GM23248 (cell line): ENCODE data around the gene LIME1. TPM values are rescaled to one million over a fixed set of nuclear protein-coding genes. Genes with fewer than 3 reads are reported as not detected.

Source experiments
- DNase-seq: peaks from one replicate; pipeline ENCODE4 v3.0.0-alpha.2; 2015
- H2AFZ ChIP-seq: fragments of 200-600 bp; sonication (generic); 2 replicates; pipeline ENCODE4 v1.6.1; 2016; ENCODE audit warnings: antibody characterized with exemption
- H3F3A ChIP-seq: fragments of 200-600 bp; sonication (generic); 2 replicates; pipeline ENCODE4 v1.6.1; 2016; ENCODE audit warnings: mild to moderate bottlenecking, antibody characterized with exemption, mixed run types; ENCODE audit not compliant: insufficient read depth
- H3K27ac ChIP-seq: fragments of 200-600 bp; sonication (generic); 2 replicates; pipeline ENCODE4 v1.5.1; 2016; ENCODE audit warnings: mild to moderate bottlenecking
- H3K27me3 ChIP-seq: fragments of 200-600 bp; sonication (generic); replicated peaks from 2 replicates; pipeline ENCODE4 v1.6.1; 2016; ENCODE audit warnings: mild to moderate bottlenecking; ENCODE audit not compliant: insufficient read depth
- H3K36me3 ChIP-seq: fragments of 200-600 bp; sonication (generic); 2 replicates; pipeline ENCODE4 v1.6.1; 2016; ENCODE audit warnings: low read depth, mild to moderate bottlenecking
- H3K4me1 ChIP-seq: fragments of 200-600 bp; sonication (generic); 2 replicates; pipeline ENCODE4 v1.6.1; 2016; ENCODE audit warnings: mild to moderate bottlenecking; ENCODE audit not compliant: insufficient read depth
- H3K4me2 ChIP-seq: fragments of 200-600 bp; sonication (generic); one replicate; pipeline ENCODE4 v1.6.1; 2016; ENCODE audit warnings: mild to moderate bottlenecking; ENCODE audit not compliant: unreplicated experiment
- H3K4me3 ChIP-seq: fragments of 200-600 bp; sonication (generic); 2 replicates; pipeline ENCODE4 v1.5.1; 2016; ENCODE audit warnings: mild to moderate bottlenecking
- H3K79me2 ChIP-seq: fragments of 200-600 bp; sonication (generic); 2 replicates; pipeline ENCODE4 v1.6.1; 2016; ENCODE audit warnings: mild to moderate bottlenecking; ENCODE audit not compliant: insufficient read depth
- H3K9ac ChIP-seq: fragments of 200-600 bp; sonication (generic); 2 replicates; pipeline ENCODE4 v1.6.1; 2016; ENCODE audit warnings: mild to moderate bottlenecking
- H3K9me2 ChIP-seq: fragments of 200-600 bp; sonication (generic); 2 replicates; pipeline ENCODE4 v1.6.1; 2016; ENCODE audit warnings: mixed run types, mild to moderate bottlenecking, moderate library complexity; ENCODE audit not compliant: insufficient read depth
- H3K9me3 ChIP-seq: fragments of 200-600 bp; sonication (generic); one replicate; pipeline ENCODE4 v1.6.1; 2017; ENCODE audit warnings: low read depth
- H4K20me1 ChIP-seq: fragments of 200-600 bp; sonication (generic); 2 replicates; pipeline ENCODE4 v1.6.0; 2016; ENCODE audit not compliant: insufficient read depth
- EZH2 ChIP-seq: fragments of 200-600 bp; sonication (generic); IDR thresholded peaks from 2 replicates; pipeline ENCODE4 v1.6.1; 2018; ENCODE audit warnings: antibody characterized with exemption, mild to moderate bottlenecking; ENCODE audit not compliant: insufficient read depth, poor library complexity, severe bottlenecking
- EZH2phosphoT487 ChIP-seq: fragments of 200-600 bp; sonication (generic); IDR thresholded peaks from 2 replicates; pipeline ENCODE4 v1.6.1; 2018; ENCODE audit warnings: antibody characterized with exemption, moderate library complexity, mild to moderate bottlenecking, low read depth; ENCODE audit not compliant: insufficient read depth
- WGBS, 2 experiments: methylation state at CpG; one replicate each; pipeline ENCODE4 v1.1.6; 2015 to 2017; ENCODE audit warnings: low lambda C conversion rate in 2 of 2, low coverage in 1 of 2; ENCODE audit errors: missing lambda C conversion rate in 2 of 2; 5-methylcytosine and 5-hydroxymethylcytosine counted together
- in situ Hi-C: fragments of 300-500 bp; cut with MboI; formaldehyde crosslinking; loops from 2 replicates; pipeline ENCODE4 v1.15.0; 2020
- polyA plus RNA-seq: library from polyadenylated mRNA; unstranded; fragments of >200 nt; fragmentation: Nextera tagmentation; extraction: Ambion mirVana; gene quantifications from 2 replicates; pipeline ENCODE4 v1.2.1, GENCODE V29; 2016
- total RNA-seq: library from RNA; depleted of rRNA; stranded (reverse); fragments of >200 nt; shearing (Covaris generic); gene quantifications from 2 replicates; pipeline ENCODE4 v1.2.3, GENCODE V29; 2014

The LIME1 gene
- total and polyA plus RNA-seq, 2 experiments from 2014 or later = 3.7 to 14.1 TPM

- H3K9ac ChIP-seq = no peak overlapping the region
- H3K4me3 ChIP-seq = no peak overlapping the region
- H3K27me3 ChIP-seq = no peaks in the 10 kb centered on the region
- in situ Hi-C loops = no loop called here
- H3K79me2 ChIP-seq = no peaks in the 10 kb centered on the region
- no peak for TF ChIP-seq EZH2phosphoT487
- TF ChIP-seq EZH2 = no peak
- H2AFZ ChIP-seq = no peak overlapping the region
- peaks cover 7% of the 10 kb centered on the region; the same call in 1 of the 2 replicates for H3K4me1 ChIP-seq
- DNase-seq = no peak
- WGBS, 2 experiments = 89 to 90% methylated on average over 30 to 31 of the region's 31 CpGs
- H3K36me3 ChIP-seq = 0 out of 2 replicates have a peak, but pooled peaks cover 8% of the 10 kb centered on the region
- H4K20me1 ChIP-seq = no peaks in the 10 kb centered on the region
- H3K9me3 ChIP-seq = no peaks in the 10 kb centered on the region
- H3F3A ChIP-seq = peaks cover 12% of the 10 kb centered on the region; the same call in 1 of the 2 replicates
- H3K9me2 ChIP-seq = no peaks in the 10 kb centered on the region
- H3K4me2 ChIP-seq = no peak overlapping the region
- no peak overlapping the region for H3K27ac ChIP-seq
These were observed 6.9 kb downstream of the LIME1 start for GRCh38 chr20:63743210-63743970.

GRCh38 chr20:63744158-63744557 lies 7.7 kb downstream of the LIME1 start:
- Histone ChIP-seq H3K79me2 (no peaks in the 10 kb centered on the region), H2AFZ (no peak overlapping the region), H3F3A (peaks cover 12% of the 10 kb centered on the region; the same call in 1 of the 2 replicates), H3K36me3 (0 out of 2 replicates have a peak, but pooled peaks cover 8% of the 10 kb centered on the region), H3K9me3 (no peaks in the 10 kb centered on the region), H3K9me2 (no peaks in the 10 kb centered on the region), H4K20me1 (no peaks in the 10 kb centered on the region), H3K4me2 (no peak overlapping the region), H3K4me3 (no peak overlapping the region), H3K9ac (no peak overlapping the region), H3K27ac (no peak overlapping the region), H3K4me1 (peaks cover 7% of the 10 kb centered on the region; the same call in 1 of the 2 replicates), H3K27me3 (no peaks in the 10 kb centered on the region)
- WGBS, 2 experiments = 73 to 75% methylated on average over 4 of the region's 4 CpGs
- TF ChIP-seq EZH2 (no peak), EZH2phosphoT487 (no peak)
- no peak for DNase-seq
- in situ Hi-C loops = no loop called here

DNA sequence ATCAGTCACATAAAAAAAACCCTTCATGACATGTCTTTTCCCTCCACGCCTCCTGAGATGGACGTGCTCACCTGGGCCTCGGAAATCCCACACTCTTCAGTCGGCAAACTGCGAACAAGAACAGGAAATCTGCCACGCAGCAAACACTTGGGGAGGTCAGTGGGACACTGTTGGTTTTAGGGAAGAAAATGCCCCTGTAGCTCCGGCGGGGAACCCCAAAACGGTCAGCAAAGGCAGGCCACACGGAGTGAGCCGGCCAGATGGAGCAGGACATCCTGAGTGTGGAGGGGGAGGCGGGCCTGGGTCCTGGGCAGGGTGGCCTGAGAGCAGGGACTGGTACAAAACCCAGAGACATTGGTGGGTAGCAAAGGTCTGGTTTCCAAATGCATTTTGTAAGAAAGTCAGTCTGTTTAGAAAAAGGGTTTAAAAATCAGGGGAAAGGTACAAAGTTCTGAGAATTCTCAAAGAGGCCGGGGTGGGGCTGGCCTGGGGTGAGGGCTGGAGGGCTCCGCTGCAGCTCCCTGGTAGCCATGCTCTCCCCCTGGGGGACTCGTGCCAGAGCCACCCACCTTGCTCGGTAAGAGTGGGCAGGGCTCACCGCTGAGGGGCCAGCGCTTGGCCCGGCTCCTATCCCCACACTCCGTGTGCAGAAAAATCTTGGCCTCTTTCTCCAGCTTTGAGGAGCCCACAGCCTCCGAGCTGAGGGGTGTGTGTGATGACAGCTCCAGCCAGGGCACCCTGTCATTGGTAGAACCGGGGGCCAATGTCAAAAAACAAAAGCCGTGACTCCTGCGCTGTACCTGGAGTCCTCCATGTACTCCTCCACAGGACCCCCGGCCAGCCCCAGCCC lies 8.3 kb downstream of the LIME1 start:
- no peaks in the 10 kb centered on the region for H3K9me2 ChIP-seq
- 0 out of 2 replicates have a peak, but pooled peaks cover 8% of the 10 kb centered on the region for H3K36me3 ChIP-seq
- WGBS, 2 experiments = 81 to 82% methylated on average over 25 of the region's 25 CpGs
- H3K27me3 ChIP-seq = no peaks in the 10 kb centered on the region
- H3K9me3 ChIP-seq = no peaks in the 10 kb centered on the region
- no peak for DNase-seq
- no peaks in the 10 kb centered on the region for H4K20me1 ChIP-seq
- no peak overlapping the region for H2AFZ ChIP-seq
- no peak overlapping the region for H3K4me2 ChIP-seq
- peaks cover 12% of the 10 kb centered on the region; the same call in 1 of the 2 replicates for H3F3A ChIP-seq
- no peak overlapping the region for H3K9ac ChIP-seq
- peaks cover 7% of the 10 kb centered on the region; the same call in 1 of the 2 replicates for H3K4me1 ChIP-seq
- TF ChIP-seq EZH2 (no peak), EZH2phosphoT487 (no peak)
- in situ Hi-C loops = no loop called here
- no peak overlapping the region for H3K4me3 ChIP-seq
- H3K79me2 ChIP-seq = no peaks in the 10 kb centered on the region
- H3K27ac ChIP-seq = no peak overlapping the region

GRCh38 chr20:63745424-63745805 lies 9.0 kb downstream of the LIME1 start:
- Histone ChIP-seq H3K4me1 (peaks cover 7% of the 10 kb centered on the region; the same call in 1 of the 2 replicates), H3K9me2 (no peaks in the 10 kb centered on the region), H3K27ac (no peak overlapping the region), H3K36me3 (0 out of 2 replicates have a peak, but pooled peaks cover 8% of the 10 kb centered on the region), H3K4me3 (no peak overlapping the region), H3K27me3 (no peaks in the 10 kb centered on the region), H3K9ac (no peak overlapping the region), H3K79me2 (no peaks in the 10 kb centered on the region), H3K4me2 (no peak overlapping the region), H2AFZ (no peak overlapping the region), H4K20me1 (no peaks in the 10 kb centered on the region), H3F3A (peaks cover 12% of the 10 kb centered on the region; the same call in 1 of the 2 replicates), H3K9me3 (no peaks in the 10 kb centered on the region)
- DNase-seq = no peak
- no peak for TF ChIP-seq EZH2
- 70 to 73% methylated on average over 12 to 15 of the region's 15 CpGs for WGBS, 2 experiments
- in situ Hi-C loops = no loop called here
